Mammary epithelial cell (primary cell): ENCODE measurements around the gene CCND3.

Experiments
- CTCF ChIP-seq, 2 donors: IDR thresholded peaks in 1 of 2; conservative IDR thresholded peaks in 1 of 2; 2 replicates each; pipeline ENCODE4 v1.5.1; 2011 to 2012; ENCODE audit warnings: inconsistent platforms in 2 of 2, low read length in 2 of 2, mild to moderate bottlenecking in 2 of 2, control low read depth in 1 of 2, low read depth in 1 of 2; ENCODE audit not compliant: insufficient read depth in 1 of 2; ENCODE audit errors: extremely low read depth in 1 of 2
- EZH2 ChIP-seq: IDR thresholded peaks from 2 replicates; pipeline ENCODE4 v1.6.1; 2012; ENCODE audit warnings: low read length, inconsistent platforms, borderline replicate concordance

- TF ChIP-seq CTCF (conservative IDR thresholded peaks at IDR 0.05 in 1 of 2, IDR thresholded peaks at IDR 0.05 in 1 of 2; ENCODE audit: extremely low read depth in 1 of 2, insufficient read depth in 1 of 2, low read depth in 1 of 2, low read length in 2 of 2) (no peak), EZH2 (no peak)
Measured at GRCh38 chr6:41942067-41942851, 651 bp upstream of the CCND3 start.
